Measurements from ENCODE around the gene JPH3. TPM values are rescaled to one million over a fixed set of nuclear protein-coding genes. Genes with fewer than 3 reads are reported as not detected.
A peak's percentile ranks its signal among the peaks of the same experiment; 100 is the strongest.
"Not testable (repeated sequence)": the region's sequence is repeated elsewhere in the genome, so short reads cannot be mapped to it uniquely, and the experiment has no call there.

Gene JPH3
- total RNA-seq, 1 donor from 2014 or later: 0.29 TPM

DNA sequence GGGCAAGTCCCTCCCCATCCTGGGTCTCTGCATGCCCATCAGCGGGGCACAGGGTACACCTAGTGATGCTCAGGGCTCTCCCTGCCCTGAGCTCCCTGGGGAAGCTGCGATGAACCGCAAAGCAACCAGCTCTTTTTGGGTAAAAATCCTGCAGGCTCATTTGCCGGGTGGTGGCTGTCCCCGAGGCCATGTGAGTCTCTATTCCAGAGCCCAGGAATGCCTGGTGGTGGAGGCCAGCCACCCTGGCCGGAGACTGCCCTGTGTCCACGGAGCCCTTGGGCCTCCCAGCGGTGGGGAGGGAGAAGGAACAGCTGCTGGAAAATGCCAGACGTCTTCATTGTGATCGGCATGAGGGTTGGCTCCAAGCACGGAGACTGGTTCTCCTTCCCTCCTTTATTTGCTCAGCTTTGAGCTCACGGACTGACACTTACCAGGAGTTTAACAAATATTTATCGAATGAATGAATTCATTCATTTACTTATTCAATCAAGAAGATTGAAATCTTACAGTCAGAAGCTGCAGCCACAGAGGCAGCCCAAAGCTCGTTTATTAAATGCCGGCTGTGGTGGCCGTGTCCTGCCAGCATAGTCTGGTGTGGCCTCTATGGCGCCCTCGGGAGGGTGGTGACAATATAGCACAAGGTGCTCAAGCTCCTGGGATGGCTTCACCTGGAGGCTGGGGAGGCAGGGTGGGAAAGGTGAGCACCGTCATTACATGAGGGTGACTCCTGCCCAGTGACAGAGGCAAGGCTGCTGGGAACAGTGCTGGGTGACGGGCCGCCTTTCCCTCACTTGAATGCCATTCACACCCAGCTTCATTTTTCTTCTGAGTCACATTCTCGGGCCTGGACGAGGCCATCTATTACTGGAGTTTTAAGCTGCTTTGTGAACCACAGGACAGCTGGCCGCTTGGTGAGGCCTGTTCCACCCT lies 31.1 kb upstream of the JPH3 start:
- Histone ChIP-seq H3K36me3 (no peaks in the 10 kb centered on the region), H3K27ac (peak overlapping the region; percentile 67), H3K27me3 (no peaks in the 10 kb centered on the region), H3K4me3 (no peak overlapping the region), H3K4me1 (peaks cover 16% of the 10 kb centered on the region), H3K9me3 (no peaks in the 10 kb centered on the region)
- intact Hi-C loops (cut with DNase I): no loop called here
- TF ChIP-seq, protein P1, sequence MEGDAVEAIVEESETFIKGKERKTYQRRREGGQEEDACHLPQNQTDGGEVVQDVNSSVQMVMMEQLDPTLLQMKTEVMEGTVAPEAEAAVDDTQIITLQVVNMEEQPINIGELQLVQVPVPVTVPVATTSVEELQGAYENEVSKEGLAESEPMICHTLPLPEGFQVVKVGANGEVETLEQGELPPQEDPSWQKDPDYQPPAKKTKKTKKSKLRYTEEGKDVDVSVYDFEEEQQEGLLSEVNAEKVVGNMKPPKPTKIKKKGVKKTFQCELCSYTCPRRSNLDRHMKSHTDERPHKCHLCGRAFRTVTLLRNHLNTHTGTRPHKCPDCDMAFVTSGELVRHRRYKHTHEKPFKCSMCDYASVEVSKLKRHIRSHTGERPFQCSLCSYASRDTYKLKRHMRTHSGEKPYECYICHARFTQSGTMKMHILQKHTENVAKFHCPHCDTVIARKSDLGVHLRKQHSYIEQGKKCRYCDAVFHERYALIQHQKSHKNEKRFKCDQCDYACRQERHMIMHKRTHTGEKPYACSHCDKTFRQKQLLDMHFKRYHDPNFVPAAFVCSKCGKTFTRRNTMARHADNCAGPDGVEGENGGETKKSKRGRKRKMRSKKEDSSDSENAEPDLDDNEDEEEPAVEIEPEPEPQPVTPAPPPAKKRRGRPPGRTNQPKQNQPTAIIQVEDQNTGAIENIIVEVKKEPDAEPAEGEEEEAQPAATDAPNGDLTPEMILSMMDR (IDR thresholded peaks at IDR 0.05): peak; percentile 44
- peak; percentile 77 for DNase-seq
- peak; percentile 89 for ATAC-seq

DNA sequence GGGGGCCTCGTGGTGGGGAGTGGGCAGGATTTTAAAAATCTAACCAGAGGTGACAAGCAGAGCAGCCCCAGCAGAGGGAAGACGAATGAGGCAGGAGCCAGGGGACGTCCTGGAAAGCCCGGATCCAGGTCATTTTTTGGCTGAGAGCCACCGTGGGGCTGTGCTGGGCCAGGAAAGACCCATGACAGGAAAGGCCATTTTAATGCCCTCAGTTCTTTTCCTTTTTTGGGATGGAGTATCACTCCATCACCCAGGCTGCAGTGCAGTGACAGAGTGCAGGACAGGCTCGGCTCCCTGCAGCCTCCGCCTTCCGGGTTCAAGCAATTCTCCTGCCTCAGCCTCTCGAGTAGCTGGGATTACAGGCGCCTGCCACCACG lies 30.5 kb upstream of the JPH3 start:
- intact Hi-C loops (cut with DNase I): no loop called here
- no peaks in the 10 kb centered on the region for H3K36me3 ChIP-seq
- TF ChIP-seq, protein P1 (IDR thresholded peaks at IDR 0.05): no peak
- no peaks in the 10 kb centered on the region for H3K9me3 ChIP-seq
- H3K27me3 ChIP-seq: no peaks in the 10 kb centered on the region
- no peak overlapping the region for H3K4me3 ChIP-seq
- DNase-seq (no peak), ATAC-seq (no peak)
- peaks cover 16% of the 10 kb centered on the region for H3K4me1 ChIP-seq
- H3K27ac ChIP-seq: peak overlapping the region; percentile 67

DNA sequence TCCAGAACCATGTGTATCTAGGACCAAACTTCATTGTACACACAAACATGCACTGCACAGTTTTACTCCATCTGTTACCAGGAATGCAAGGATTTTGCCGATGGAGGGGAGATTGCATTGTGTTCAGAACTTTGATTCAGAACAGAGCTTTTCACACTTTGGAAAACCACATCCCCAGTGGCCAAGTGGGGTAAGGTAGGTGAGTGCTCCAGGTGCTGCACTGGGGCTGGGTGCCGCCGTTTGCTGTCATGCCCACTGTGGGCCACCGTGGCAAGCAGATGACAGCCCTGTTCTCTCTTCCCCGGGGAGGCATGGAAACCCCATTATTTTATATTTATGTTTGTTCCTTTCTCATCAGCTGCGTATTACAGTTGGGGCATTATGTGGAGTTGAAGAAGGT lies 29.3 kb upstream of the JPH3 start:
- no peaks in the 10 kb centered on the region for H3K36me3 ChIP-seq
- no peak overlapping the region for H3K4me3 ChIP-seq
- TF ChIP-seq, protein P1 (IDR thresholded peaks at IDR 0.05): no peak
- H3K9me3 ChIP-seq: no peaks in the 10 kb centered on the region
- intact Hi-C loops (cut with DNase I): no loop called here
- no peak overlapping the region for H3K27ac ChIP-seq
- H3K27me3 ChIP-seq: no peaks in the 10 kb centered on the region
- peaks cover 16% of the 10 kb centered on the region for H3K4me1 ChIP-seq
- ATAC-seq: no peak
- DNase-seq: no peak

DNA sequence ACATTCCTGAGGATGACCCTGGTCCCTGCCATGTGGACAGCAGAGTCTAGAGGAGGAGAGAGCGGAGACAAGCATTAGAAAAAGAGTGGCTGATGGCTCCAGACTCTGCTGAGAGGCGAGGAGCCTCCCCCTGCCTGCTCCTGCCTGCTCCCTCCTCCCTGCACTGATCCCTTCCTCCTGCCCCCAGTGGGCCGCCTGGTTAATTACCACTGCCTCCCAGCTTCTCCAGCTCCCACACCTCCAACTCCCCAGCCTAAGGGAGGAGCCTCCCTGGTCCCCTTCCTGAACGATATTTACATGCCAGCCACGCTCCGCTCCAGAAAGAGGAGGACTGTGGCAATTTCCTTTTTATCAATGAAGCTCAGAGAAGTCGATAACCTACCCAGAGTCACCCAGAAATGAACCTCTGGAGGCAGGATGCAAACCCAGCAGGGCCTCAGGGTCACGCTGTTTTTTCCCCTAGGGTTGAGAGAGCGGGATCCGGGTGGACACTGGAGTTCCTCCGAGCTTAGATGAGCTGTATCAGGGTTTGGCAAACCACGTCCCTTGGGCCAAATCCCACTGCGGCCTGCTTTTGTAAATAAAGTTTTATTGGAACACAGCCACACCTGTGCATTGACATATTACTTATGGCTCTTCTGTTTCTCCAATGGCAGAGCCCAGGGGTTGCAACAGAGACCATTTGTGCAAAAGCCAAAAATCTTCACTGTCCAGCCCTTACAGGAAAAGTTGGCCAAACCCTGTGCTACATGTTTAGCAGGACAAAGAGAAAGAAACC lies 27.1 kb upstream of the JPH3 start:
- Histone ChIP-seq H3K4me1 (peaks cover 16% of the 10 kb centered on the region), H3K27me3 (no peaks in the 10 kb centered on the region), H3K9me3 (no peaks in the 10 kb centered on the region), H3K36me3 (no peaks in the 10 kb centered on the region), H3K4me3 (no peak overlapping the region), H3K27ac (no peak overlapping the region)
- intact Hi-C loops (cut with DNase I): no loop called here
- DNase-seq (no peak), ATAC-seq (no peak)
- TF ChIP-seq, protein P1 (IDR thresholded peaks at IDR 0.05): no peak

DNA sequence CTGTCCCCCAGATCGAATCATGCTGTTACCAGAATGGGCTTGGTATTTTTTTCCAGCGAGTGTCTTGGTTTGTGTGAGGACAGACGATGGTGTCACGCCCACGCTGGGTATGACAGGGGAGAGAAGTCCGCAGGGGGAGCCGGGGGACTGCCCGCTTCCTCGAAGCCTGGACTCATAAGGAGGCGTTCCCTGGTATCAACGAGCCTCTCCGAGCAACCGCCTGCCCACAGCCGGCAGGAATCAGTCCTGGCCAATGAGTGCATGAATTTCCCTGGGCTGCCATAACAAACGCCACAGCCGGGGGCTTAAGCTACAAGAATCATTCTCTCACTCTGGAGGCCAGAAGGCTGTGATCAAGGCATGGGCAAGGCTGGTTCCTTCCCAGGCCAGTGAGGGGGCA lies 26.1 kb upstream of the JPH3 start:
- DNase-seq: no peak

DNA sequence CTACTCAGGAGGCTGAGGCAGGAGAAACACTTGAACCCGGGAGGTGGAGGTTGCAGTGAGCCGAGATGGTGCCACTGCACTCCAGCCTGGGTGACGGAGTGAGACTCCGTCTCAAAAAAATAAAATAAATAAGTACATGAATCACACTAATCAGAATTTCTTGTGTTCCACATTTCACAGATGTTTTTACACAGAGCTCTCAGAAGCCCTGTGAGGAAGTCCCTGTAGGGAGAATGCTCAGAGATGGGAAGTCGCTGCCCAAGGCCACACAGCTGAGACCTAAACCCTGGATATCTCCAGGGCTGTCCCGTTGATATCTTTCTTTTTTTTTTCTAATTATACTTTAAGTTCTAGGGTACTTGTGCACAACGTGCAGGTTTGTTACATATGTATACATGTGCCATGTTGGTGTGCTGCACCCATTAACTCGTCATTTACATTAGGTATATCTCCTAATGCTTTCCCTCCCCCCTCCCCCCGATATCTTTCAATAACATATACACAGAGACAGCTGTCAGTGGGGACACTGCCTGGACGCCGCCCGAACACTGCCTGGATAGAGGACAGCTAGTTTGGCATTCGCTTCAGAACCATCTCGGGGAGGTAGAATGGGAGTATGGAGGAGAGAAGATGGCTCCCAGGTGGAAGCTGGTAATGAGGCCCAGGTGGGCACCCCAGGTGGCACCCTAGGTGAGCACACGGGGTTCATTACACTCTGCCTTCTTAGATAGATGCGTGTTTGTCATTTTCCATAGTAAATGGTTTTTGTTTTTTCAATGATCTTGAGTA lies 24.0 kb upstream of the JPH3 start:
- H3K4me1 ChIP-seq; ATAC-seq; H3K27ac ChIP-seq; DNase-seq; H3K4me3 ChIP-seq; H3K9me3 ChIP-seq; H3K36me3 ChIP-seq; H3K27me3 ChIP-seq; intact Hi-C loops (cut with DNase I): not testable (repeated sequence)

More for the DNA sequence above, 26.1 kb upstream of the JPH3 start:
- Histone ChIP-seq H3K36me3 (no peaks in the 10 kb centered on the region), H3K27me3 (no peaks in the 10 kb centered on the region), H3K9me3 (no peaks in the 10 kb centered on the region), H3K4me3 (no peak overlapping the region), H3K27ac (no peak overlapping the region), H3K4me1 (peaks cover 8% of the 10 kb centered on the region)
- no peak for ATAC-seq
- TF ChIP-seq, protein P1 (IDR thresholded peaks at IDR 0.05): no peak
- intact Hi-C loops (cut with DNase I): no loop called here
